HuH-7 (cell line): ENCODE data around the gene PTH2R.
"Not testable (repeated sequence)": the region's sequence is repeated elsewhere in the genome, so short reads cannot be mapped to it uniquely, and the experiment has no call there.

Experiments
- DNase-seq: peaks from one replicate; pipeline ENCODE4 v3.0.0; 2011; ENCODE audit warnings: low spot score

The PTH2R gene

GRCh38 chr2:208406474-208407451 is at the start of gene PTH2R:
PTH2R (plus strand) TSS chr2:208406792; CDS start chr2:208407044, 252 bp downstream.
- DNase-seq = no peak

DNA sequence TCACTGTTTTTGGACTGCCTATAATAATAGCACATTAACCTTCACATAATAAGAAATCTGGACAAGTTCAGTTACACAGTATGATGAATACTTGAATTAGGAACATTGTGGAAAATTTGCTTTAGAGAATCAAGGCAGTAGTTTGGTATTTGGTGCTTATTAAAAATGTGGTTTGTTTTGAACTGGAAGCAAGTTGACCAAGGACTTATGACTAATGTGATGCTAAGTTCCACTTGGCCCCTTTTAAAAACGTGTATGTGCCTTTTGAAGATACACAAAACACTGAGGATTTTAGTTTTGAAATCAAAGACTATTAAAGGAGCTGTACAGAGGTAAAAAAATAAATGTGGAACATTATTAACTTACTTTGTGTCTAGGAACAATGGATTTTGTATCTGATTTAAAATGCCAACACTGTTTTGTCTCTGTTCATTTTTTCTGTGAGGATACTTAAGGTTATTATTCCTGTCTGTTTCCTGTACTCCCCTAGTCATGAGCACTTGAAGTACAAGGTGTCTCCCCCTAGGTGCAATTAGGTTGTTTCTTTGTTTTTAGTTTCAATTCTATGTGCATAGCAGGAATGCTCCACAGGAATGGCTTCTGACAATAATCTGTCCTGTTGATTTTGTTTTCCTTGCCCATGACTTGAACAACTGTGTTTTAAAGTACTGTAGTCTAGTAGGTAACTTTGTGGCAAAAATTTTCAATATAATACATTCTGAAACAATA is 49.6 kb upstream of the PTH2R start:
- no peak for DNase-seq

- peak; percentile 39 for DNase-seq
These were observed 47.6 kb upstream of the PTH2R start for GRCh38 chr2:208358758-208359631.

- DNase-seq = peak; percentile 71
These were observed 47.0 kb upstream of the PTH2R start for GRCh38 chr2:208359632-208359986.

DNA sequence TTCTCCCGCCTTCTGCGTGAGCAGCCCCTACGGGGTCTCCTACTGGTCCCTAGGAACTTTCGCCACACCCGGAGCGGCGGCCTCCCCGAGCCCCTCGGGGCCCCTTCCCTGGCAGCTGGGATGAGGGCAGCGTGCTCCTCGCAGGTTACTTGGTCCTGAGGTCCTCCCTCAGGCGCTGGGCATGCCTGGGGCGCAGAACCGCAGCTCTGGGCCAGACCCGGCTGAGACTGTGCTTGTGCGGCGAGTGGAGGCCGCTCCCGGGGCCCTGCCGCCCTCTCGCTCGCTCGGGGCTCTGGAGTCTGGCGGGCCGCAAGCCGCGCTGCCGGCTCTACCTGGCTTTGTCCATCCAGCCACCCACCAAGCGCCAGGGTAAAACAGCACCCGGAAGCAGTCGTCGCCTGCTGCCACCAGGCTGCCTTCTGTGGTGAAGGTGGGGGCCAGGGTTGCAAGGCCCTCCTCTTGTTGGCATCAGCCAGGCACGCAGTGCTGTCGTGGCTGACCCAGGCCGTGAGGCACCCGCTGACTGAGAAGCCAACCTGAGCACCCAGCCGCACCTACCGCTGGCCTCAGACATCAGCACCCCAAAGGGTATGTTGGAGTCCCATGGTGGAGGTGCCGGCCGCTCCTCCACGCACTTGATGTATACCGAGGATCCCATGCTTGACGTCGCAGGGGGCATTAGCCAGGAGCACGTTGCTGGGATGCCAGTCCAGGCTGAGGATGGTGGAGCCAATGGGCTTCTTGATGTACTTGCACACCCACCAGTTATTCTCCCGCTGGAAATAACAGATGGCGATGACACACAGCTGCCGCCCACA is 46.1 kb upstream of the PTH2R start:
- no peak for DNase-seq

GRCh38 chr2:208361077-208361441 is 45.5 kb upstream of the PTH2R start:
- DNase-seq = no peak

- no peak for DNase-seq
These were observed 43.1 kb upstream of the PTH2R start for GRCh38 chr2:208363485-208363884.

DNA sequence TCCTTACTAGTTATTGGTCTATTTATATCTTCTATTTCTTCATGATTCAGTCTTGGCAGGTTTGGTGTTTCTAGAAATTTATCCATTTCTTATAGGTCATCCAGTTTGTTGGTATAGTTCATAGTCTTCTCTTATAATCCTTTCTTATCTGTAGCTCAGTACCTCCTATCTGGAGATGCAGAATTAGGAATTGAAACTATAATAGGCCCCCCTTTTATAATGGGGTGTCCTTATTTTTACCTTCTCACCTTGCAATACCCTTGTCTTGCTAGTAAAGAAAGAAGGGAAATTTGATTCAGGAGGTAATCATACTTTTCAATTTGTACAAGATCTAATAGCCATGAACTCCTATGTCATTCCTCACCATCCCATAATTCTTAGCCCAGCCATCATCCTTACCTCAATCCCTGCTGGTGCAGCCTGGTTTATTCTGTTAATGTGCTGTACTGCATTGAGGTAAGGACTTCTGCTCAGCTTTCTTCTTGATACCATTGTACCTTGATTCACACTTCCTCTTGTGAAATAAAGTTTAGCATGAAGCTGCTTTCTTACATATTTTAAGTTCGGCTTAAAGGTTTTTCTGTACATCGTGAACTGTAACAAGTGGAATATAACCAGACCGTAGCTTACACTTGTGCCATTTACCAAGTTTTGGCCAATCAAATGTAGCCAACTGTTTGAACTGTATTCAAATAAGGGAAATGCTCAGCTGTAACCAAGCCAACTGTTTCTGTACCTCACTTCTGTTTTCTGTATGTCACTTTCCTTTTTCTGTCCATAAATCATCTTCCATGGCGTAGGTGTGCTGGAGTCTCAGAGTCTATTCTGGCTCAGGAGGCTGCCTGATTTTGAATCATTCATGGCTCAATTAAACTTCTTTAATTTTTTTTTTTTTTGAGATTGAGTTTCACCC is 40.1 kb upstream of the PTH2R start:
- DNase-seq = no peak

- no peak for DNase-seq
These were observed 37.5 kb upstream of the PTH2R start for GRCh38 chr2:208369091-208369490.

DNA sequence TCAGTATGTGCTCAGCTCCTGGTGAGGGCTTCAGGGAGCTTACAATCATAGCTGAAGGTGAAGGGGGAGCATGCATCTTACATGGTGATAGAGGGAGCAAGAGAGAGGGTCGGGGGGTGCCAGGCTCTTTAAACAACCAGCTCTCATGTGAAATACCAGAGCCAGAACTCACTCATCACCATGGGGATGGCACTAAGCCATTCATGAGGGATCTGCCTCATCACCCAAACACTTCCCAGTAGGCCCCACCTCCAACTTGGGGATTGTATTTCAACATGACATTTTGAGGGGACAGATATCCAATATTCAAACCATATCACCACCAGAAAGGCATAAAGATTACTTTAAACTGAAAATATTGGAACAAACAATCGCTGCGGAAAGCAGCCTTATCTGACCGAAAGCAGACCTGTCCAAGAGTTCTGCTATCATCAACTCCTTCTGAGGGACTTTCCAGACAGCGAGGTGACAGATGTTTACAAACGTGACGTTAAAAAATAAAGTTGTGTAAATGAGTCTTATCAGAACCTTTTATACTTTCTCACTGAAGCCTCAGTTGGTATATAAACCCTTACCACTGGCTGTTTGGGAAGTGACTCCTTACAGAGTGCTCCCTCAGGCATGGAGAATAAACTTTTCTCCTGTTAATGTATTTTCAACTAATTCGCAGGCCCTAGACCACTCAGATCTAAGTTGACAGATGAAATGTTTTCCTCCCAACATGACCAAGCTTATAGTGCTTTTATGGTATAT is 35.5 kb upstream of the PTH2R start:
- DNase-seq = no peak

- no peak for DNase-seq
These were observed 35.0 kb upstream of the PTH2R start for GRCh38 chr2:208371634-208371935.

DNA sequence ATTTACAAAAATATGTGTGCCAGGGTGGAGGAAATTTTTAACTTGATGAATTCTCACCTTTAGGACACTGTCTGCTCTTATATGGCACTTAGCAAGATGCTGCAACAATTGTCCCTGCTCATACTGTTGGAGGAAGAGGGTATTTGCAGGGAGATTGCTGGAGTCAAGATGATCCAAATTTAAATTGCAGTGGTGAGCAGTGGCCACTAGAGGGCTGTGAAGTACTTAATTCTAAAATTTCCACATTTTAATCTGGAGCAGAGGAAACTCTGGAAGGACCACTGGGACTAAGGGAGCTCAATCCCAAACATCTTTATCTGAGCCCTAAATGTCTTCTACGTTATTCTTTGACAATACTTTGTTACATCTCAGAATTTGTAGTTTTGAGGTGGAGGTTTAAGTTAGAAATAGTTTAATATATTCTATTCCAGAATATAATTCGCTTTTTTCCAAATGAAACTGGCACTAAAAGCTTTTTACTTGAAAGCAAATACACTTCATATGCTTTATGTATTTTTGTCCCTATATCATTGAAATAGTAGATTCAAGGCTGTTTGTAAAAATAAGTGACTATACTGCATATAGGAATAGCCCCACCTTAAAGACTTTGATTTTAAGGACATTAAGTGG is 33.0 kb upstream of the PTH2R start:
- DNase-seq = peak; percentile 73

- no peak for DNase-seq
These were observed 31.0 kb upstream of the PTH2R start for GRCh38 chr2:208375491-208376068.

DNA sequence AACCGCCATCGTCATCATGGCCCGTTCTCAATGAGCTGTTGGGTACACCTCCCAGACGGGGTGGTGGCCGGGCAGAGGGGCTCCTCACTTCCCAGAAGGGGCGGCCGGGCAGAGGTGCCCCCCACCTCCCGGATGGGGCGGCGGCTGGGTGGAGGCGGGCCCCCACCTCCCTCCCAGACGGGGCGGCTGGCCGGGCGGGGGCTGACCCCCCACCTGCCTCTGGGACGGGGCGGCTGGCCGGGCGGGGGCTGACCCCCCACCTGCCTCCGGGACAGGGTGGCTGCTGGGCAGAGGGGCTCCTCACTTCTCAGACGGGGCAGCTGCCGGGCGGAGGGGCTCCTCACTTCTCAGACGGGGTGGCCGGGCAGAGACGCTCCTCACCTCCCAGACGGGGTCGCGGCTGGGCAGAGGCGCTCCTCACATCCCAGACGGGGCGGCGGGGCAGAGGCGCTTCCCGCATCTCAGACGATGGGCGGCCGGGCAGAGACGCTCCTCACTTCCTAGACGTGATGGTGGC is 29.2 kb upstream of the PTH2R start:
- not testable (repeated sequence) for DNase-seq

DNA sequence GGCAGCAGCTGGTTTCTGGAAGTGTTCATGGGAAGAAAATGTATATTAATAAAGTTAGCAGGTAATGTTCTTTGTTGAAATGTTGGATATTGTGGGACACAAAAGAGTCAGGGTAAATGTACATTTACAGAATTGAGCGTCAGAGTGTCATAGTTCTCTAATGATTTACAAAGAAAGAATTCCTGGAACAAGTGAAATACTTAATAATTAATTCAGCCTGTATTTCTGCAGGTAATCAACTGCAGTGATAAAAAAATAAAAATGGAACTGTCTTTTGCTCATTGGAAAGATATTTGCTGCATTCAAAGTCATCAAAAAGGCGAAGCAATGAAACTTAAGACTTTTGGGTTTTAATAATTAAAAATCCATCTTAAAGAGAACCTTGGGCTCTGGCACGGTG is 27.4 kb upstream of the PTH2R start:
- DNase-seq = no peak

DNA sequence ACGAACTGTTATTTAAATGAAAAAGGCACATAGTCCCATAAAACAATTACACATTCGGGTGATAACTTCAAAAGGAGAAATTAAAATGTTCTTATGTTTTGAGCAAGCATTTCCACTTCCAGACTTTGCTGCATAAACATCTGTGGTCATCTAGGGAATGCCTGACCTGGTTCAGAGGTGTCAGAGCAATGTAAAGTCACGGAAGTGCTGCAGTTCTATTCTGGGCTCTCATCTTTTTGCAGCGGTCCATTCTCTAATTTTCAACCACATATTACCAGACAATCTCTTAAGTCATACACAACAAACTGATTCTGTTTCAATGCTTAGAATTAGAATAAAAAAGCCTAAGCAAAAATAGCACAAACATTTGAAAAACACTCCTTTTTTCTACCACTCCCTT is 22.0 kb upstream of the PTH2R start:
- DNase-seq = no peak

- DNase-seq = no peak
These were observed 20.1 kb upstream of the PTH2R start for GRCh38 chr2:208386541-208386940.

GRCh38 chr2:208389940-208390339 is 16.7 kb upstream of the PTH2R start:
- DNase-seq = no peak

DNA sequence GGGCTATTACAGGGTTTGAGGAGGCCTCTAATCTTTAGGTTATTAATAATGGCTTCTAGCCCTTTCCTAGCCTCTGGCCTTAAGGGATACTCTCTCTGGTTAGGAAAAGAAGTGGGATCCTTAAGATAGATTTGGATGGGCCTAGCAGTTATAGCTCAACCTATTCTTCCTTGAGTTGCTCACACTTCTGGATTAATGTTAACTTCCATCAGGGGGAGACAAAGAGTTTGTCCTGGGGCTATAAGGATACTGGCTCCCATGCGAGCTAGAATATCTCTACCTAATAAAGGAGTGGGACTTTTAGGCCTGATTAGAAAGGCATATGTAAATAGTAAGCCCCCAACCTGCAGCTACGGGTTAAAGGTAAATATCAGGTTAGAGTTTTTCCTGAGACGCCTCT is 14.3 kb upstream of the PTH2R start:
- DNase-seq = no peak
